GM19025 (cell line): Measurements from ENCODE around the gene FEM1C.

ENCODE experiments used
- ATAC-seq: cut with Tn5 transposase; IDR thresholded peaks from one replicate; pipeline ENCODE4 v1.9.1; 2021; ENCODE audit warnings: mild to moderate bottlenecking, low read depth, moderate library complexity; ENCODE audit not compliant: unreplicated experiment

Gene FEM1C

GRCh38 chr5:115524199-115524847, 20.3 kb downstream of the FEM1C start:
- ATAC-seq = no peak

GRCh38 chr5:115522832-115523403, 21.7 kb downstream of the FEM1C start:
- ATAC-seq = no peak

GRCh38 chr5:115520191-115520590, 24.4 kb downstream of the FEM1C start:
- ATAC-seq = no peak

GRCh38 chr5:115516372-115516771, 28.2 kb downstream of the FEM1C start:
- ATAC-seq = no peak

- ATAC-seq = no peak
Observed at GRCh38 chr5:115514220-115514619, 30.4 kb downstream of the FEM1C start.

- ATAC-seq = no peak
Observed at GRCh38 chr5:115511632-115512031, 32.9 kb downstream of the FEM1C start.

- ATAC-seq = no peak
Observed at GRCh38 chr5:115510145-115510645, 34.4 kb downstream of the FEM1C start.

- no peak for ATAC-seq
Observed at GRCh38 chr5:115509547-115509946, 35.0 kb downstream of the FEM1C start.

GRCh38 chr5:115507681-115508080, 36.9 kb downstream of the FEM1C start:
- no peak for ATAC-seq

GRCh38 chr5:115503420-115503819, 41.2 kb downstream of the FEM1C start:
- ATAC-seq = no peak

- ATAC-seq = no peak
Observed at GRCh38 chr5:115501464-115502210, 42.9 kb downstream of the FEM1C start.

GRCh38 chr5:115500225-115500624, 44.4 kb downstream of the FEM1C start:
- no peak for ATAC-seq

GRCh38 chr5:115496936-115497576, 47.5 kb downstream of the FEM1C start:
- no peak for ATAC-seq

GRCh38 chr5:115494570-115495289, 49.8 kb downstream of the FEM1C start:
- ATAC-seq = no peak

- no peak for ATAC-seq
Observed at GRCh38 chr5:115490596-115490995, 54.0 kb downstream of the FEM1C start.

- no peak for ATAC-seq
Observed at GRCh38 chr5:115489733-115490132, 54.8 kb downstream of the FEM1C start.

- ATAC-seq = peak; percentile 70
Observed at GRCh38 chr5:115487756-115488155, 56.8 kb downstream of the FEM1C start.

GRCh38 chr5:115487168-115487567, 57.4 kb downstream of the FEM1C start:
- ATAC-seq = peak; percentile 5

- ATAC-seq = no peak
Observed at GRCh38 chr5:115486728-115487127, 57.8 kb downstream of the FEM1C start.

GRCh38 chr5:115484368-115484767, 60.2 kb downstream of the FEM1C start:
- ATAC-seq = no peak
